Endodermal cell (in vitro differentiated cells): Measurements from ENCODE around the gene CYP19A1. TPM values are rescaled to one million over a fixed set of nuclear protein-coding genes. Genes with fewer than 3 reads are reported as not detected.

Experiments
- DNase-seq: peaks from one replicate; pipeline ENCODE4 v3.0.0-alpha.2; 2017
- H3K27ac ChIP-seq: 2 replicates; pipeline ENCODE4 v1.5.1; 2013; ENCODE audit warnings: mild to moderate bottlenecking, low read depth, low read length, moderate library complexity
- H3K27me3 ChIP-seq: 2 replicates; pipeline ENCODE4 v1.6.1; 2013; ENCODE audit warnings: mild to moderate bottlenecking, low read length, moderate library complexity; ENCODE audit not compliant: insufficient read depth, control insufficient read depth, poor library complexity, severe bottlenecking
- H3K36me3 ChIP-seq: 2 replicates; pipeline ENCODE4 v1.7.0; 2013; ENCODE audit warnings: mild to moderate bottlenecking, low read length, moderate library complexity; ENCODE audit not compliant: control insufficient read depth, insufficient read depth
- H3K4me1 ChIP-seq: one replicate; pipeline ENCODE4 v1.7.0; 2013; ENCODE audit warnings: low read length; ENCODE audit not compliant: control insufficient read depth, insufficient read depth
- H3K4me3 ChIP-seq: 2 replicates; pipeline ENCODE4 v1.5.1; 2013; ENCODE audit warnings: mild to moderate bottlenecking, low read length, moderate library complexity
- H3K9ac ChIP-seq: 2 replicates; pipeline ENCODE4 v1.6.1; 2013; ENCODE audit warnings: mild to moderate bottlenecking, low read length, moderate library complexity; ENCODE audit not compliant: poor library complexity, severe bottlenecking; ENCODE audit errors: extremely low read depth
- H3K9me3 ChIP-seq: 2 replicates; pipeline ENCODE4 v1.6.1; 2013; ENCODE audit warnings: mild to moderate bottlenecking, low read length, moderate library complexity; ENCODE audit not compliant: control insufficient read depth
- H3K27ac Mint-ChIP-seq: 2 replicates; pipeline ENCODE4 v1.8.0; 2020; ENCODE audit warnings: mixed read lengths
- H3K27me3 Mint-ChIP-seq: 2 replicates; pipeline ENCODE4 v1.8.0; 2021; ENCODE audit warnings: mild to moderate bottlenecking, mixed read lengths; ENCODE audit not compliant: insufficient read depth
- H3K36me3 Mint-ChIP-seq: 2 replicates; pipeline ENCODE4 v1.8.0; 2020; ENCODE audit warnings: low read depth, mixed read lengths
- H3K4me1 Mint-ChIP-seq: 2 replicates; pipeline ENCODE4 v1.8.0; 2020; ENCODE audit warnings: mixed read lengths
- H3K4me3 Mint-ChIP-seq: 2 replicates; pipeline ENCODE4 v1.8.0; 2020; ENCODE audit warnings: mild to moderate bottlenecking, moderate library complexity, mixed read lengths
- H3K9me3 Mint-ChIP-seq: 2 replicates; pipeline ENCODE4 v1.8.0; 2020; ENCODE audit warnings: mild to moderate bottlenecking, mixed read lengths
- CTCF ChIP-seq: fragments of 200-600 bp; sonication (generic); conservative IDR thresholded peaks from 2 replicates; pipeline ENCODE4 v1.5.0; 2021; ENCODE audit warnings: antibody characterized with exemption, mild to moderate bottlenecking
- WGBS, 2 experiments: methylation state at CpG; one replicate each; pipeline versions ENCODE4 v1.1.5 to v1.1.7; 2013; ENCODE audit warnings: missing lambda C conversion rate in 2 of 2, mixed read lengths in 1 of 2; ENCODE audit not compliant: insufficient coverage in 1 of 2, insufficient read length in 1 of 2; 5-methylcytosine and 5-hydroxymethylcytosine counted together
- total RNA-seq, 2 donors: library from RNA; stranded (reverse); fragmentation: NEBNext Ultra II Directional in 1 of 2; extraction: Animal tissue kit (Norgen Biotek cat#: 25700) in 1 of 2; gene quantifications; 2 replicates in 1 of 2; 3 replicates in 1 of 2; pipeline ENCODE4 v1.2.1, GENCODE V29; 2021

Gene CYP19A1
- total RNA-seq, 2 donors from 2014 or later, result not detected

GRCh38 chr15:51368307-51368706 lies 29.9 kb upstream of the CYP19A1 start:
- Histone ChIP-seq H3K9ac (no peak overlapping the region), H3K27ac (no peak overlapping the region), H3K27me3 (peaks cover 7% of the 10 kb centered on the region), H3K4me1 (no peaks in the 10 kb centered on the region), H3K4me3 (no peak overlapping the region), H3K9me3 (no peaks in the 10 kb centered on the region), H3K36me3 (no peaks in the 10 kb centered on the region)
- Mint-ChIP-seq H3K27me3 (peaks cover 2% of the 10 kb centered on the region), H3K36me3 (no peaks in the 10 kb centered on the region), H3K9me3 (no peaks in the 10 kb centered on the region), H3K4me3 (no peak overlapping the region), H3K27ac (no peak overlapping the region), H3K4me1 (peaks cover 12% of the 10 kb centered on the region)
- no peak for TF ChIP-seq CTCF
- no peak for DNase-seq
- 93 to 95% methylated on average over 5 to 6 of the region's 6 CpGs for WGBS, 2 experiments

GRCh38 chr15:51367322-51367976 lies 29.1 kb upstream of the CYP19A1 start:
- Histone ChIP-seq H3K9ac (peak overlapping the region; percentile 13), H3K36me3 (no peaks in the 10 kb centered on the region), H3K4me1 (no peaks in the 10 kb centered on the region), H3K4me3 (no peak overlapping the region), H3K27ac (no peak overlapping the region), H3K9me3 (no peaks in the 10 kb centered on the region), H3K27me3 (peaks cover 11% of the 10 kb centered on the region)
- no peaks in the 10 kb centered on the region for H3K36me3 Mint-ChIP-seq
- no peak for DNase-seq
- H3K4me3 Mint-ChIP-seq, result no peak overlapping the region
- no peaks in the 10 kb centered on the region for H3K9me3 Mint-ChIP-seq
- H3K27me3 Mint-ChIP-seq, result peaks cover 2% of the 10 kb centered on the region
- 82 to 89% methylated on average over 9 to 10 of the region's 10 CpGs for WGBS, 2 experiments
- no peak for TF ChIP-seq CTCF
- H3K4me1 Mint-ChIP-seq, result peaks cover 12% of the 10 kb centered on the region
- H3K27ac Mint-ChIP-seq, result no peak overlapping the region

- Mint-ChIP-seq H3K4me3 (no peak overlapping the region), H3K36me3 (no peaks in the 10 kb centered on the region), H3K27ac (no peak overlapping the region), H3K9me3 (no peaks in the 10 kb centered on the region), H3K4me1 (peaks cover 12% of the 10 kb centered on the region), H3K27me3 (peaks cover 2% of the 10 kb centered on the region)
- TF ChIP-seq CTCF, result no peak
- Histone ChIP-seq H3K27ac (no peak overlapping the region), H3K4me1 (no peaks in the 10 kb centered on the region), H3K27me3 (peaks cover 11% of the 10 kb centered on the region), H3K9ac (no peak overlapping the region), H3K4me3 (no peak overlapping the region), H3K36me3 (no peaks in the 10 kb centered on the region), H3K9me3 (no peaks in the 10 kb centered on the region)
- 94 to 97% methylated on average over 3 of the region's 3 CpGs for WGBS, 2 experiments
- no peak for DNase-seq
Observed at GRCh38 chr15:51366920-51367319, 28.5 kb upstream of the CYP19A1 start.
